Fibroblast of peridontal ligament (primary cell): ENCODE measurements around the gene MTUS2.
"Not testable (repeated sequence)": the region's sequence is repeated elsewhere in the genome, so short reads cannot be mapped to it uniquely, and the experiment has no call there.

Source experiments
- DNase-seq: peaks from one replicate; pipeline ENCODE4 v3.0.0-alpha.2; 2010; ENCODE audit errors: extremely low read depth

MTUS2 gene

GRCh38 chr13:29319451-29319850 is 499.3 kb downstream of the MTUS2 start:
- no peak for DNase-seq

DNA sequence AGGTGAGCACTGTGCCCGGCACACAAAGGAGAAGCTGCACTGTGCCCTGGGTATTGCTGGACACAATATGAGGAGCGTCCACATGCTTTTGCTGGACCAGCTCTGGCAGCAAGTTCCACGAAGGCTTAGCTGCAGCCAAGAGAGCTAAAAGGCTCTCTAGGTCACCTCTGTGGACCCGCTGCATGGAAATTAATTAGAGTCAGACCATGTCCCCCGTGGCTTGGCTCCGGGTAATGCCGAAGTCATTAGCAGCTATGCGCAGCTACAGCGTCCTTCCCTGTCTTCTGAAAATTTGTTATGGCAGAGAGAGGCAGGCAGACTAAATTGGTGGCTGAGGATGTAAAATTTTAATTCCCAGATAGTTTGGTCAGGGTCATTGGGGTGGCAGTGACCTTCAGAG is 503.8 kb downstream of the MTUS2 start:
- no peak for DNase-seq

DNA sequence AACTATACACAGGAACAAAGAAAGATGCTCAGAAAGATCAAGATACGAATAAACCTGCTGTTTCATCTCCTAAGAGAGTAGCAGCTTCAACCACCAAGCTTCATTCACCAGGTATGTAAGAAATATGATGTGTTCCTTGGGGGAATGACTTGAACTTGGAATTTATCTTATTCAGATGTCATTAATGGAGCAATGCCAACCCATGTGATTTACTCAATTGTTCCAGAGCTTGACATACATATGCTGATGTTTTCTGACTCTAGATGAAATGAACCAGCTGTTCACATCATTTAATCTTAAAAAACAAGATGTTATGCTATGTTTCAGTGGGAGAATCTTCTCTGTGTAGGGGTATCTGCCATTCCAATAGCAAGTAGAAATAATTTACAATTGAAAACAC is 504.5 kb downstream of the MTUS2 start:
- DNase-seq = no peak

- DNase-seq = no peak
These were observed 508.4 kb downstream of the MTUS2 start for GRCh38 chr13:29328501-29328900.

GRCh38 chr13:29336356-29336755 is 516.2 kb downstream of the MTUS2 start:
- no peak for DNase-seq

DNA sequence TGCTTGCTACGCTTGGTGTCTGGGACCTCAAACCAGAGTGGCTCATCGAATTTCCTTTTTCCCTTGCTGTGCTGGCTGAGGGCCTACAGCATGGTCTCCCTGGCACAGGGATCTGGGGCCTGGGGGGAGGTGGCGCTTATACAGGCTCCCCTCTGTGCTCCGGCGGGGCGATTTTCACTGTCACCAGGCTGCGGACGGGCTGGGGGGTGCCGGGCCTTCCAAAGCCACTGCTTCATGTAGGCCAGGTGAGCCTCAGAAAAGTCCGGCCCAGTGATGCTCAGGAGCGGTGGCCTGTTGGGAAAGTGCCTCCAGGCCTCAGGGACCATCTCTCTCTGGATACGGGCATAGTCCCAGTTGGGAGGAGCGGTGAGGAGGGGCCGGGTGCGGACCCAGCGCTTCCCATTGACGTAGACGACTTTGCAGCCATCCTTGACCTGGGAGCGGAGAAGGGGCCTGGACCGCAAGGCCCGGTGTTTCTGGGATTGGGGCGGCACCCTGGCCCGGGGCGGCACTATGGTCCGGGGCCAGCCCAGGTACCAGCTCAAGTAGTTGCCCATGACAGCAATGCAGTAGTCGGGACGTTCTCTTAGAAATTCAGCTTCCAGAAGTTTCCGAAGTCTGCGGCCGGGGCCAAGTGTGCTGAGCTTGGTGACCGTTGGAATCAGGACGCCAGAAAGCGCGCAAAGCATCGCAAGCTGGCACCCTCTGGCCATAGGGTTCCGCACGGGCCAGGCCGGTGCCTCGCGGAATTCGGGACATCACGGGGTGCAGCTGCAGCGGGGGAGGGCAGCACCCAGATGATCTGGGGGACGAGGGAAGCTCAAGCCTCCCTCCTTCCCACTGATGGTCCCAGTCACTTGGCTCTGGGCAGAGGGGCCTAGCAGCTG is 519.5 kb downstream of the MTUS2 start:
- DNase-seq = no peak

- not testable (repeated sequence) for DNase-seq
These were observed 525.9 kb downstream of the MTUS2 start for GRCh38 chr13:29345860-29346582.

DNA sequence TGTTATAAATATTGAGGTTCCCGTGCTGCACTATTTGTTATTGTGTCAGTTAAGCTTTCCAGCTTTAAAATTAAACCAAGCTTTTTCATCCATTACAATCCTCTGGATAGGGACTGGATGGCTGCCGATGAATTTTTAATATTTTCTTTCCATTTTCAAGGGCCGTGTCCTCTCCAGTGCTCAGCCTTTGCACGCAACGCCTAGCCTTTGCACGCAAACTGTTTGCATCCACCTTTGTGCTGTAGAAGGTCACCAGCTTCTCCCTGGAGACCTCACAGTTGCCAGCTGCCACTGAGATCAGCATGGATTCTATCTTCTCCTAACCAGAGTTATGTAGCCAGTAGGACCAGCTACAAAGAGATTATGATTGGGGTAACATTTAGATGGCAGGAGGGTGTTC is 534.9 kb downstream of the MTUS2 start:
- DNase-seq = no peak

DNA sequence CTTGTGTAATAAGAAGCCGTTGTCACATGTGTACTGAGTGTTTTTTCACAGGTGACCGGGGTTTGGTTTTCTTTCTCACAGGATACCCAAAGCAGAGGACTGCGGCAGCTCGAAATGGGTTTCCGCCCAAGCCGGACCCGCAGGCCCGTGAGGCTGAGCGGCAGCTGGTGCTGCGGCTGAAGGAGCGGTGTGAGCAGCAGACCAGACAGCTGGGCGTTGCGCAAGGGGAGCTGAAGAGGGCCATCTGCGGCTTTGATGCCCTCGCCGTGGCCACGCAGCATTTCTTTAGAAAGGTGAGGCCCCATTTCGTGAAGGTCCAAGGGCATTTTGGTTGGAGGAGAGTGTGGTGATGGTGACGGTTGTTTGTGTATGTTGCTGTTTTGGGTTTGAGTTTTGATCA is 539.0 kb downstream of the MTUS2 start:
- no peak for DNase-seq

DNA sequence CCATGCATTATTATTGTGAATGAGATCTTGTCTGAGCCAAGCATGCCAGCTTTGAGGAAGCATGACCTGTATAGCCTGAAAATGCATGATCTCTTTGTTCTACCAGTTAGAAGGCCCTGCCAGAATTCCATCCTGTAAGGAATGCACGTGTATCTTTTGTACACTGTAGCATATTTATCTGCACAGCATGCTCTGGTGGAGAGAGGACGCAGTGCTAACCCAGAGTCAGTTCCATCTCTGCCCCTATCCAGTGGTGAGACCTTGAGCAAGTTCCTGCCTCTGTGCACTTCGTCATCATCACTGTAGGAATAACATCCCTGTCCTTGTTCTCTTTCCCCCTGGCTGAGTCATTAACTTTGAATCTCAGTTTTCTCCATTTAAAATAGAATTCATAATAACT is 541.6 kb downstream of the MTUS2 start:
- DNase-seq = no peak

DNA sequence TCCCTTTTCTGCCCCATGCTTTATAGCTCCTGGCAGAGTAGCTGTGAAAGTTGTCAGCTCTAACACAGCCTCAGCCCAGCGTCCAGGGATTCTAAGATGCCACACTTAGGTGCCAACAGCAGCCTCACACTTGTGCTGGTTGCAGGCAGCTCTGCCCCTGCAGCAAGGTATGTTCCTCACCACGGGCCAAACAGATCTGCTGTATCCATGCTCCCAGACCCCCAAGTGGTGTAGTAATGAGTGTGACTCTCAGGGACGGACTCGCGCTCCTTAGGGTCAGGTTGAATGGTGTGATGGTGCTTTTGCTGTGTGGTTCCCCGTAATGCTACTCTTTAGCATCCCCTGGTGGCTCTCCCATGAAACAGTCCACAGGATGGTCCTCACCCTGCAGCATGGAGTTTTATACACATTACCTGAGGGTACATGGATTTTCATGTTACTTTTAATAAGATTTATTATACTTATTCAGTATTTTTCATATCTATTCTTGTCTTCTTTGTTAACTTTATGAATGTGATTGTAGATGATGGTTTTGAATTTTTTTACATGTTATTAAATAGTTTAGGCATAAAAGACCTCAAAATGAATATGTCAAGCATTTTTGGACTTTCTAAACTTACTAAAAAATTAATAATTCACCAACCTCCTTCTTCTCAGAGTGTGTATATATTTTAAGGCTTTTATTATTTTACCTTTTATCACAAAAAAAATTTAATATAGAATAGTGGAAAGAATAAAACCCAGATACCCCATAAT is 542.9 kb downstream of the MTUS2 start:
- peak; percentile 26 for DNase-seq

DNA sequence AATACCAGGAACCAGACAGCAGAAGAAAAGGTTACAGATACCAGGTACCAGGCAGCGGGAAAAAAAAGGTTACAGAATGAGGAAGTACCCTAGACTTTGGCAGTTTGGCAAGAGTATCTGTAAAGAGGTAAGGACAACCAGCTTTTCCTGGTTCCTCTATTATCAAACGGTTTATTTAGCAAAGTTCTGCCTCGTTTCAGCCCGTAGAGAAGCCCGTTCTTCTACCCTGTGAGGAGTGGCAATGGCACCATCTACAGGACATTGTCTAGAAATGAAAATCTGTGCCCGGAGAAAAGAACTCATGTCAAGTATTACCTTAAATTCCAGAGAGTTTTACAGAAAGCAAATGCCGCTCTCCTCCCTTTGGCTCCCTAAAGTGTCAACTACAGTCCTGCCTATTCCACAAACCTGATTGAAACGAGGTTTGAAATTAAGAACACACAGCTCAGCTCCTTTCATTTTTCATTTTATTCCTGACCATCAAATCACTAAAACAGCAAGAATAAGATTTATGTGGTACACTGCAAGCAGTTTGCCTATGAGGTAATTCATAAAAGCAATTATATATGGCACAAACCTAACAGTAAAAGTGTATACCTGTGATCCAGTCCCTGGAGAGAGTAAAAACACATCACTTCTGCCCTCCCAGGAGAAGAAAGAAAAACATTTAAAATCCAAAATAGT is 549.1 kb downstream of the MTUS2 start:
- DNase-seq = peak; percentile 51

DNA sequence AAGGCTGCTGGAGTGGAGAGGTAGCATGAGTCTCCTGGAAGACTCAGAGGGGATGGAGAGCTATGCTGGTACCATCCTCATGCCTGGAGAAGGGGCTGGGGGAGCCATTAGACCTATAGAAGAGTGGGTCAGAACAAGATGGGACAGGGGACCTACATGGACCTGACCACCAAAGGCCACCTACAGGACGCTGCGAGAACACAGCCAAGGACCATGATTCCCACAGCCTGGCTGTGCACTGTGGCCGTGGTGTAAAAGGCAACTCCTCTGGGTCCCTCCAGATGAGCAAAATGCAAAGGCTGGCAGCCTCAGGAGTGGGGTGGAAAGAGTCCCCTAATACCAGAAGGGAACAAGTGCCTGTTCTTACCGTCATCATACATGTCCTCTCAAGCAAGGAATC is 559.1 kb downstream of the MTUS2 start:
- no peak for DNase-seq

GRCh38 chr13:29379865-29380264 is 559.7 kb downstream of the MTUS2 start:
- DNase-seq = no peak

DNA sequence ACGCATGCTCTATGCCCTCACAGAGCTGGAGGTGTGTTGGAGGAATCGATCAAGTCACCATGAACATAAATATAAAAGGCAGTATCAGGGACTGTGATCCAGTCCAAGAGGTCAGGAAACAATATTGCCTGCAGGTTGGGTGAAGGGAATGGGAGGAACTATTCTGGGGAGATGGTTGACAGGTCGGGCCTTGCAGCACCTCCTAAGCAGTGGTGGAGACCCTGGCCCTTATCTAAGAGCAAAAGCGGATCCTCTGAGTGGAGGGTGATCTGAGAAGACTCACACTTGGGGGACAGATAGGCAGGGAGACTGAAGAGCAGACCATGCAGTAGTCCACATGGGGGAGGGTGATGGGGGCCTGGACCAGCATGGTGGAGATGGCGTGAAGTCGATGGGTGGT is 561.9 kb downstream of the MTUS2 start:
- DNase-seq = no peak

DNA sequence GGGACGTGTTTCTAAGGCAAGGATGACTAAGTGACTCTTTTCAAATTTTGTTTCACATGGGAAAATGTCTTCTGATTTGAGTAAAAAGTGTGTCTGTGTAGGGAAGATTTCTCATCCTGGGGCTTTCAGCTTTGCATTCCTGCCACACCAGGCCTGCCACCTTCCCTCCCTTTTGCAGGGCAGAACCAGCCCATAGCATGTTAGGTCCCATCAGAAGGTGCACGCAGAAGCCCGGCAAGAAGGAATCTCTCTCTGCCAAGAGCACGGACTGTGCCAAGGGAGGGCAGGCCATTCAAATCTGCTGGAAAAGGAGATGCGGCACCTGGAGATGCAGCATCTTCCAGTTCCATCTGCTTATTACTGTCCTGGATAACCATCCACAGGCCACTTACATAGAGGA is 563.3 kb downstream of the MTUS2 start:
- no peak for DNase-seq

DNA sequence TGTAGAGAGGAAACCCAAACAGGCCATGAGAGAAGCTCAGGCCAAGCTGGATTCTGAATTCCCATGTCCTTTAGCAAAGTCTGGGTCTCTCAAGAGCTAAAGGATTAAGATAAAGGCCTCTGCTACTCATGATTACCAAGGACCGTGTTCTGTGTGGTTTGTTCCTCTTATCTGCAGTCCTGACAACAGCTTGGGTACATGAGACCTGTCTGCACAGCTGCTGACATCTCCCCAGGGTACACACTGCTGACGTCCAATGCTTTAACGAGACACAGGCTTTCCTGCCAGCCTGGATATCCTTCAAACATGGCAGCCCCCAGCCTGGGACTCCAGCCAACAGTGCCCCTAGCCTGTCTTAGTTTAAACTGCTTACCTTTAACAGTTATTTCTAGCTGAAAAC is 564.3 kb downstream of the MTUS2 start:
- no peak for DNase-seq

DNA sequence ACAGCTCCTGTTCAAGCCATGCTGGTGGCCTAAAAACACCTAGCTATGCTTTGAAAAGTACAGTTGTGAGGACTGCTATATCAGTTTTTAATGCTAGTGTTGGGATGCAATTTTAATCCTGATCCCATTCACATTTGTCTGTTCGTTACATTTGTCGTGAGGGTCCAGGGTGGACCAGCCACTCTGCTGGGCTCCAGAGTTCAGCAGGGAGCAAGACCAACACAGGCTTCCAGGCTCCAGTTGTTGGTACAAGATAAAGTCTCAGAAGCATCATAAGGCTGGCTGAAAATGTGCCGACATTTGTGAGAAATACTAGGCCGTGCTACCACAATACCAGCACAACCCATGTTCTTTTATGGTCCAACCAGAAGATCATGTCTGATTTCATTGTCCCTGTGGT is 564.7 kb downstream of the MTUS2 start:
- no peak for DNase-seq

- no peak for DNase-seq
These were observed 566.1 kb downstream of the MTUS2 start for GRCh38 chr13:29386246-29386645.

DNA sequence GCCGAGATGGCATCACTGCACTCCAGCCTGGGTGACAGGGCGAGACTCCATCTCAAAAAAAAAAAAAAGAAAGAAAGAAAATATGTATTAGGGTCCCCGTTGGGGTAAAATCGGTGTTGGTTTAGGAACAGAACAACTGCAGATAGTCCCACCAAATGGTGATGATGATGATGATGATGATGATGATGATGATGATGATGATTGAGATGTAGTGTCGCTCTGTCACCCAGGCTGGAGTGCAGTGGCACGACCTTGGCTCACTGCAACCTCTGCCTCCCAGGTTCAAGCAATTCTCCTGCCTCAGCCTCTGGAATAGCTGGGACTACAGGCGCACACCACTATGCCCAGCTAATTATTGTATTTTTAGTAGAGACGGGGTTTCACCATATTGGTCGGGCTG is 570.5 kb downstream of the MTUS2 start:
- not testable (repeated sequence) for DNase-seq

DNA sequence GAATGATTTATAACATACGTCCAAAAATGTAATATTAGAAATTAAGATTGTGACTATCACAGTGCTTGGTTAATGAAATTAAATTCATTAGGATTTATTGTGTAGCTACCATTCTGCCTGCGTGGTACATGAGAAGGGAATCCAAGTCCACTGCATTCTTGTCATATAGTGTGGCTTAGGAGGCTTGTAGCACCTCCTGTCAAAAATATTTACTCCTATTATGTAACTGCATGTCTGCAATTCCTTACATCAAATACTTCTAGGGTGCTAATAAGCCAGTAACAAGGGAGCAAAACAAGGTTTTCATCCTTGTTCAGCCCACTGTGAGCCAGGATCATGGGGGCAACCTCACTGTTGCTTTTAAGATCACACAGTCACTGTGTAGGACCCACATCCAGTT is 576.3 kb downstream of the MTUS2 start:
- no peak for DNase-seq

- no peak for DNase-seq
These were observed 577.1 kb downstream of the MTUS2 start for GRCh38 chr13:29397265-29397664.
